Osteoblast (primary cell): Measurements from ENCODE around the gene CCDC71L. TPM values are rescaled to one million over a fixed set of nuclear protein-coding genes. Genes with fewer than 3 reads are reported as not detected.

Source experiments
- DNase-seq: peaks from one replicate; pipeline ENCODE4 v3.0.0; 2011; ENCODE audit warnings: low spot score, mixed read lengths; ENCODE audit not compliant: insufficient read length; ENCODE audit errors: missing footprints
- H2AFZ ChIP-seq: 2 replicates; pipeline ENCODE4 v1.6.0; 2011; ENCODE audit warnings: mild to moderate bottlenecking, low read length
- H3K27ac ChIP-seq: 2 replicates; pipeline ENCODE4 v1.5.1; 2011; ENCODE audit warnings: mild to moderate bottlenecking, low read depth, low read length, moderate library complexity
- H3K27me3 ChIP-seq: 2 replicates; pipeline ENCODE4 v1.6.0; 2012; ENCODE audit warnings: mild to moderate bottlenecking, control low read depth, inconsistent platforms, low read length, moderate library complexity; ENCODE audit not compliant: insufficient read depth
- H3K36me3 ChIP-seq: 2 replicates; pipeline ENCODE4 v1.5.1; 2011; ENCODE audit warnings: mild to moderate bottlenecking, low read length, control low read depth, moderate library complexity; ENCODE audit not compliant: insufficient read depth
- H3K4me1 ChIP-seq: 2 replicates; pipeline ENCODE4 v1.5.1; 2011; ENCODE audit warnings: mild to moderate bottlenecking, low read length, control low read depth, moderate library complexity; ENCODE audit not compliant: insufficient read depth
- H3K4me2 ChIP-seq: 2 replicates; pipeline ENCODE4 v1.6.0; 2011; ENCODE audit warnings: mild to moderate bottlenecking, low read length; ENCODE audit not compliant: insufficient read depth
- H3K4me3 ChIP-seq: fragments of 200-600 bp; sonication (generic); 3 replicates; pipeline ENCODE4 v1.5.1; 2012; ENCODE audit warnings: mild to moderate bottlenecking, low read length, inconsistent platforms; ENCODE audit not compliant: insufficient read depth
- H3K79me2 ChIP-seq: 2 replicates; pipeline ENCODE4 v1.6.0; 2012; ENCODE audit warnings: mild to moderate bottlenecking, low read length, control low read depth, inconsistent platforms; ENCODE audit not compliant: insufficient read depth
- H3K9me3 ChIP-seq: 2 replicates; pipeline ENCODE4 v1.5.1; 2011; ENCODE audit warnings: low read depth, low read length, control low read depth
- H4K20me1 ChIP-seq: 2 replicates; pipeline ENCODE4 v1.6.0; 2012; ENCODE audit warnings: mild to moderate bottlenecking, low read length, control low read depth; ENCODE audit not compliant: insufficient read depth
- CTCF ChIP-seq: IDR thresholded peaks from 2 replicates; pipeline ENCODE4 v1.5.1; 2011; ENCODE audit warnings: mild to moderate bottlenecking, low read depth, low read length, moderate library complexity; ENCODE audit errors: extremely low read depth
- total RNA-seq: library from RNA; depleted of rRNA; stranded (reverse); fragments of >200 nt; gene quantifications from 2 replicates; pipeline ENCODE4 v1.2.3, GENCODE V29; 2012

The CCDC71L gene
- total RNA-seq, 1 donor: 29.3 TPM

DNA sequence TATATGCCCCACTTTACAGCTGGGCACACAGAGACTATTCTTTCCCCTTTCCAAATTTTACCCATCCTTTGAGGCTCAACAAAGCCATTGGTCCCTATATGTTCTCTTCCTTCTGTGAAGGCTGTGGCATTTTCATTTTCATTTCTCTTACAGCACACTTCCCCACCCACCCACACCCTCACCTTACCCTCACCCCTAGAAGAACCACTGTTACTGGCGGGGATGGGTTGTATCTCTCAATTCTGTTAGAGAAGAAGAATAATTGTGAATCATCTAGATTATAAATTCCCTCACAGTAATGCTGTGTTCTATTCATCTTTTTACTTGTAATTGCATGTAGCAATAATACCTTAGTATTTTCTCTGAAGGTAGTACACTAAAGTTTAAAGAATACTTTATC lies 10.2 kb upstream of the CCDC71L start:
- no peak overlapping the region for H2AFZ ChIP-seq
- no peak for TF ChIP-seq CTCF
- H3K27ac ChIP-seq: no peak overlapping the region
- H3K27me3 ChIP-seq: no peaks in the 10 kb centered on the region
- H3K9me3 ChIP-seq: no peaks in the 10 kb centered on the region
- no peaks in the 10 kb centered on the region for H3K79me2 ChIP-seq
- no peak for DNase-seq
- H3K4me2 ChIP-seq: no peak overlapping the region
- H3K4me1 ChIP-seq: no peaks in the 10 kb centered on the region
- H3K4me3 ChIP-seq: no peak overlapping the region
- no peaks in the 10 kb centered on the region for H4K20me1 ChIP-seq
- no peaks in the 10 kb centered on the region for H3K36me3 ChIP-seq

DNA sequence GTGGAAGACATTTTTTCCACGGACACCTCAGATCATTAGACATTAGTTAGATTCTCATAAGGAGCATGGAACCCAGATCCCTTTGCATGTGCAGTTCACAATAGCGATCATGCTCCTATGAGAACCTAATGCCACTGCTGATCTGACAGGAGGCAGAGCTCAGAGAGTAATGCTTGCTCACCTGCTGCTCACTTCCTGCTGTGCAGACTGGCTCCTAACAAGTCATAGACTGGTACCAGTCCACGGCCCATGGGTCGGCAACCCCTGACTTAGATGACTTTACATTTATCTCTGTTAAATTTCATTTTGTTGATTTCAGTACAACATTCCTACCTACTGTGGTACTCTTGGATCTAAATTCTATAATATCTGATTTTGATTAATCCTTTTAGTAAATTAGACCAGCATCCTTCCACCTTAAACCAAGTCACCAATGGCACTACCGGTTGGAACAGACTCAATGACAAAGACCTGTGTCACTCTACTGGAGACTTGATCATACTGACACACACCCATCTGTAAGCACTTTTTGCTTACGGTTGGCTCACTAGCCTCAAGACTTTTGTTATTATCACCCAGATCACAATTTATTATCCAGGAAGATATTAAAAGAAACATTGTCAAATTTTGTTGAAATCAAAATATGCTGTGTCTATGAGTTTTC lies 8.0 kb upstream of the CCDC71L start:
- Histone ChIP-seq H3K9me3 (no peaks in the 10 kb centered on the region), H4K20me1 (no peaks in the 10 kb centered on the region), H3K4me2 (no peak overlapping the region), H2AFZ (no peak overlapping the region), H3K4me1 (no peaks in the 10 kb centered on the region), H3K27ac (no peak overlapping the region), H3K36me3 (no peaks in the 10 kb centered on the region), H3K4me3 (no peak overlapping the region), H3K79me2 (no peaks in the 10 kb centered on the region), H3K27me3 (no peaks in the 10 kb centered on the region)
- TF ChIP-seq CTCF: no peak
- no peak for DNase-seq

GRCh38 chr7:106666353-106666752 lies 5.4 kb upstream of the CCDC71L start:
- H3K9me3 ChIP-seq: no peaks in the 10 kb centered on the region
- DNase-seq: no peak
- no peaks in the 10 kb centered on the region for H3K27me3 ChIP-seq
- no peaks in the 10 kb centered on the region for H4K20me1 ChIP-seq
- H3K4me1 ChIP-seq: peaks cover 1% of the 10 kb centered on the region
- no peak for TF ChIP-seq CTCF
- no peak overlapping the region for H3K27ac ChIP-seq
- no peak overlapping the region for H2AFZ ChIP-seq
- H3K4me2 ChIP-seq: no peak overlapping the region
- no peaks in the 10 kb centered on the region for H3K79me2 ChIP-seq
- no peak overlapping the region for H3K4me3 ChIP-seq
- no peaks in the 10 kb centered on the region for H3K36me3 ChIP-seq

- TF ChIP-seq CTCF: no peak
- Histone ChIP-seq H3K9me3 (no peaks in the 10 kb centered on the region), H2AFZ (peak overlapping the region; percentile 25), H4K20me1 (peaks cover 5% of the 10 kb centered on the region), H3K4me2 (no peak overlapping the region), H3K36me3 (no peaks in the 10 kb centered on the region), H3K4me3 (no peak overlapping the region), H3K27ac (no peak overlapping the region), H3K79me2 (peaks cover 6% of the 10 kb centered on the region), H3K27me3 (no peaks in the 10 kb centered on the region), H3K4me1 (peaks cover 3% of the 10 kb centered on the region)
- no peak for DNase-seq
These were observed 3.4 kb upstream of the CCDC71L start for GRCh38 chr7:106664343-106664742.
